ENCODE data around the gene EZH2. TPM values are rescaled to one million over a fixed set of nuclear protein-coding genes. Genes with fewer than 3 reads are reported as not detected.

The EZH2 gene
- total RNA-seq, 1 experiment from 2014 or later: 48.1 TPM

DNA sequence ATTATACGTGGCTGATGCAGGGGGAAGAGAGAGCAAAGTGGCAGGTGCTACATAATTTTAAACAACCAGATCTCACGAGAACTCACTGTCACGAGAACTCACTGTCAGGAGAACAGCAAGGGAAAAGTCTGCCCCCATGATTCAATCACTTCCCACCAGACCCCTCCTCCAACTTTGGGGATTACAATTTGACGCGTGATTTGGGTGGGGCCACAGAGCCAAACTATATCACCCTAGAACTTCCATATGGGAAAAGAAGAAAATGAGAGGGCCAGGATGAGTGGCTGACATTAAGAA is 15.8 kb downstream of the EZH2 start:
- H3K27me3 Mint-ChIP-seq (ENCODE audit: insufficient read depth, unreplicated experiment): no peaks in the 10 kb centered on the region

DNA sequence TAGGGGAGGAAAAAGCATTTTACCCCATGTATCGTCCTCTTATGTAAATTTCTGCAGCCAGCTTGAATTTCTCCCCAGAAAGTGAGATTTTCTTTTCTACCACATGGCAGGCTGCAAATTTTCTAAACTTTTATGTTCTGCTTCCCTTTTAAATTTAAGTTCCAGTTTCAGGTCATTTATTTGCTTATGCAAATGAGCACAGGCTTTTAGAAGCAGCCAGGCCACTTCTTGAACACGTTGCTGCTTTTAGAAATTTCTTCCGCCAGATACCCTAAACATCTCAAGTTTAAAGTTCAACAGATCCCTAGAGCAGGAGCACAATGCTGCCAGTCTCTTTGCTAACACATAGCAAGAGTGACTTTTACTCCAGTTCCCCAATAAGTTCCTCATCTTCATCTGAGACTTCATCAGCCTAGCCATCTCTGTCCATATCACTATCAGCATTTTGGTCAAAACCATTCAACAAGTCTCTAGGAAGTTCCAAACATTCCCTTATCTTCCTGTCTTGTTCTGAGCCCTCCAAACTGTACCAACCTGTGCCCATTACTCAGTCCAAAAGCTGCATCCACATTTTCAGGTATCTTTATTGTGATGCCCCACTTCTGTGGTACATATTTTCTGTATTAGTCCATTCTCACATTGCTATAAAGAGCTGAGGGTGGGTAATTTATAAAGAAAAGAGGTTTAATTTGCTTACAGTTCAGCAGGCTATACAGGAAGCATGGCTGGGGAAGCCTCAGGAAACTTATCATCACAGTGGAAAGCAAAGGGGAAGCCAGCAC is 16.3 kb downstream of the EZH2 start:
- Mint-ChIP-seq H3K27me3 (ENCODE audit: insufficient read depth, unreplicated experiment) (no peaks in the 10 kb centered on the region), H3K9me3 (ENCODE audit: unreplicated experiment) (peaks cover 8% of the 10 kb centered on the region), H3K36me3 (ENCODE audit: insufficient read depth, unreplicated experiment) (no peaks in the 10 kb centered on the region), H3K4me3 (ENCODE audit: unreplicated experiment) (no peak overlapping the region), H3K4me1 (ENCODE audit: insufficient read depth, unreplicated experiment) (peaks cover 10% of the 10 kb centered on the region), H3K27ac (ENCODE audit: low read depth, unreplicated experiment) (no peak overlapping the region)
- ChIA-PET POLR2A (no interaction called here), CTCF (interaction anchor here (1.9 kb wide), 1 partner anchor 12 kb away, joined by 9 read pairs; no protein-coding TSS in a partner anchor)
- DNase-seq (ENCODE audit: unreplicated experiment): no peak
- intact Hi-C loops (cut with micrococcal nuclease): no loop called here
- TF ChIP-seq, protein P1, sequence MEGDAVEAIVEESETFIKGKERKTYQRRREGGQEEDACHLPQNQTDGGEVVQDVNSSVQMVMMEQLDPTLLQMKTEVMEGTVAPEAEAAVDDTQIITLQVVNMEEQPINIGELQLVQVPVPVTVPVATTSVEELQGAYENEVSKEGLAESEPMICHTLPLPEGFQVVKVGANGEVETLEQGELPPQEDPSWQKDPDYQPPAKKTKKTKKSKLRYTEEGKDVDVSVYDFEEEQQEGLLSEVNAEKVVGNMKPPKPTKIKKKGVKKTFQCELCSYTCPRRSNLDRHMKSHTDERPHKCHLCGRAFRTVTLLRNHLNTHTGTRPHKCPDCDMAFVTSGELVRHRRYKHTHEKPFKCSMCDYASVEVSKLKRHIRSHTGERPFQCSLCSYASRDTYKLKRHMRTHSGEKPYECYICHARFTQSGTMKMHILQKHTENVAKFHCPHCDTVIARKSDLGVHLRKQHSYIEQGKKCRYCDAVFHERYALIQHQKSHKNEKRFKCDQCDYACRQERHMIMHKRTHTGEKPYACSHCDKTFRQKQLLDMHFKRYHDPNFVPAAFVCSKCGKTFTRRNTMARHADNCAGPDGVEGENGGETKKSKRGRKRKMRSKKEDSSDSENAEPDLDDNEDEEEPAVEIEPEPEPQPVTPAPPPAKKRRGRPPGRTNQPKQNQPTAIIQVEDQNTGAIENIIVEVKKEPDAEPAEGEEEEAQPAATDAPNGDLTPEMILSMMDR (IDR thresholded peaks at IDR 0.05; ENCODE audit: unreplicated experiment): no peak
- BruUV-seq (replicated peaks): no TSS peak

More for the DNA sequence above, 15.8 kb downstream of the EZH2 start:
- Mint-ChIP-seq H3K36me3 (ENCODE audit: insufficient read depth, unreplicated experiment) (no peaks in the 10 kb centered on the region), H3K9me3 (ENCODE audit: unreplicated experiment) (peaks cover 8% of the 10 kb centered on the region), H3K4me3 (ENCODE audit: unreplicated experiment) (no peak overlapping the region), H3K27ac (ENCODE audit: low read depth, unreplicated experiment) (no peak overlapping the region), H3K4me1 (ENCODE audit: insufficient read depth, unreplicated experiment) (peaks cover 7% of the 10 kb centered on the region)
- intact Hi-C loops (cut with micrococcal nuclease): no loop called here
- CTCF ChIA-PET: interaction anchor here (0.7 to 1.9 kb wide), 2 partner anchors 12 to 73 kb away, joined by 3 to 9 read pairs; no protein-coding TSS in a partner anchor
- POLR2A ChIA-PET: interaction anchor here (1.0 kb wide), 1 partner anchor 8 kb away, joined by 3 read pairs; no protein-coding TSS in a partner anchor
- TF ChIP-seq, protein P1 (IDR thresholded peaks at IDR 0.05; ENCODE audit: unreplicated experiment): no peak
- DNase-seq (ENCODE audit: unreplicated experiment): no peak
- no TSS peak for BruUV-seq (replicated peaks)

DNA sequence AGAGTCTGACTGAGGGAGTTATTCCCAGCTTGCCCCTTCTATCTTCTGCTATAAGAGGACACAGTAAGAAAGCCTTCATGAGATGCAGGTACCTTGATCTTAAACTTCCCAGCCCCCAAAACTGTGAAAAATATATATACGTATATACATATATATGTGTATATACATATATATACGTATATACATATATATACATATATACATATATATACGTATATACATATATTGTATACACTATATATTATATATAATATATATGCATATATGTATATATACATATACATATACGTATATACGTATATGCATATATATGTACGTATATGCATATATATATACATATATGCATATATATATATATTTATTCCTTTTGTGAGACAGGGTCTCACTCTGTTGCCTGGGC is 17.7 kb downstream of the EZH2 start:
- H3K27ac Mint-ChIP-seq (ENCODE audit: low read depth, unreplicated experiment): no peak overlapping the region
- H3K4me1 Mint-ChIP-seq (ENCODE audit: insufficient read depth, unreplicated experiment): peaks cover 10% of the 10 kb centered on the region
- TF ChIP-seq, protein P1 (IDR thresholded peaks at IDR 0.05; ENCODE audit: unreplicated experiment): no peak
- ChIA-PET CTCF (no interaction called here), POLR2A (no interaction called here)
- no peak for DNase-seq (ENCODE audit: unreplicated experiment)
- no TSS peak for BruUV-seq (replicated peaks)
- intact Hi-C loops (cut with micrococcal nuclease): no loop called here
- no peaks in the 10 kb centered on the region for H3K36me3 Mint-ChIP-seq (ENCODE audit: insufficient read depth, unreplicated experiment)
- peaks cover 8% of the 10 kb centered on the region for H3K9me3 Mint-ChIP-seq (ENCODE audit: unreplicated experiment)
- no peak overlapping the region for H3K4me3 Mint-ChIP-seq (ENCODE audit: unreplicated experiment)
- H3K27me3 Mint-ChIP-seq (ENCODE audit: insufficient read depth, unreplicated experiment): no peaks in the 10 kb centered on the region

DNA sequence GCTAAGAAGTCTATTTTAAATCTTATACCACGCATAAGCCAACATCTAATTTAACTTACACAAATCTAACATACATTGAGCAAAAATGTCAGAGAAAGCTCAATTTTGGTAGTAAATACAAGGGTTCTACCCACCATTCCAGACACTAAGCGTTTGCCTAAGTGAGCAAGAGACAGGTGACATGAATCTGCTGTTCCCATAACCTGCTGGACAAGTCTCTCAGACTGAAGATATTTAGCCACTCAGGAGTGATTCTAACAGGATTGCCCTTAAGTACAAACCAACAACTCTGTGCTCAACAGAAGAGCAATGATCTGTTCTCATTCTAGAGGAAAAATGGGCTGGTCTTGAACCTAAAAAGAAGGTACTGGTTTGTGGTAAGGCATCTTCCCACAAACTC is 18.8 kb downstream of the EZH2 start:
- no peak overlapping the region for H3K27ac Mint-ChIP-seq (ENCODE audit: low read depth, unreplicated experiment)
- intact Hi-C loops (cut with micrococcal nuclease): no loop called here
- TF ChIP-seq, protein P1 (IDR thresholded peaks at IDR 0.05; ENCODE audit: unreplicated experiment): no peak
- ChIA-PET CTCF (interaction anchor here (0.6 kb wide), 2 partner anchors 21 to 97 kb away, joined by 3 read pairs; no protein-coding TSS in a partner anchor), POLR2A (interaction anchor here (0.9 kb wide), 1 partner anchor 14 kb away, joined by 3 read pairs; no protein-coding TSS in a partner anchor)
- BruUV-seq (replicated peaks): no TSS peak
- no peak overlapping the region for H3K4me3 Mint-ChIP-seq (ENCODE audit: unreplicated experiment)
- peaks cover 8% of the 10 kb centered on the region for H3K9me3 Mint-ChIP-seq (ENCODE audit: unreplicated experiment)
- H3K27me3 Mint-ChIP-seq (ENCODE audit: insufficient read depth, unreplicated experiment): no peaks in the 10 kb centered on the region
- H3K36me3 Mint-ChIP-seq (ENCODE audit: insufficient read depth, unreplicated experiment): no peaks in the 10 kb centered on the region
- DNase-seq (ENCODE audit: unreplicated experiment): no peak
- peaks cover 10% of the 10 kb centered on the region for H3K4me1 Mint-ChIP-seq (ENCODE audit: insufficient read depth, unreplicated experiment)

All from MCF 10A (cell line).